Mesodermal cell (in vitro differentiated cells): ENCODE measurements around the gene NLN.

Experiments
- H3K27ac ChIP-seq: 2 replicates; pipeline ENCODE4 v1.7.0; 2013; ENCODE audit warnings: mild to moderate bottlenecking, low read depth, low read length, moderate library complexity; ENCODE audit not compliant: severe bottlenecking
- H3K36me3 ChIP-seq: 2 replicates; pipeline ENCODE4 v1.7.1; 2013; ENCODE audit warnings: mild to moderate bottlenecking, low read length, moderate library complexity; ENCODE audit not compliant: control insufficient read depth, insufficient read depth
- H3K4me1 ChIP-seq: one replicate; pipeline ENCODE4 v1.7.1; 2013; ENCODE audit warnings: mild to moderate bottlenecking, low read length; ENCODE audit not compliant: insufficient read depth, control insufficient read depth, poor library complexity, severe bottlenecking
- H3K4me3 ChIP-seq: 2 replicates; pipeline ENCODE4 v1.7.0; 2013; ENCODE audit warnings: low read length, control low read depth, mild to moderate bottlenecking; ENCODE audit not compliant: insufficient read depth, poor library complexity, severe bottlenecking; ENCODE audit errors: extremely low read depth
- H3K9me3 ChIP-seq: 2 replicates; pipeline ENCODE4 v1.7.1; 2013; ENCODE audit warnings: mild to moderate bottlenecking, low read length, moderate library complexity; ENCODE audit not compliant: control insufficient read depth
- WGBS, 2 experiments: methylation state at CpG; one replicate each; pipeline ENCODE4 v1.1.5; 2013; ENCODE audit warnings: missing lambda C conversion rate in 2 of 2; ENCODE audit not compliant: insufficient coverage in 2 of 2; 5-methylcytosine and 5-hydroxymethylcytosine counted together

The NLN gene

GRCh38 chr5:65758546-65759144 lies 36.6 kb downstream of the NLN start:
- H3K4me3 ChIP-seq = no peak overlapping the region
- H3K9me3 ChIP-seq = no peaks in the 10 kb centered on the region
- H3K36me3 ChIP-seq = peaks cover 21% of the 10 kb centered on the region
- H3K27ac ChIP-seq = no peak overlapping the region
- WGBS, 2 experiments = 96% methylated on average over 3 of the region's 4 CpGs; no CpG with 5 or more reads in 1 of the 2 experiments
- H3K4me1 ChIP-seq = no peaks in the 10 kb centered on the region

- Histone ChIP-seq H3K4me3 (no peak overlapping the region), H3K9me3 (no peaks in the 10 kb centered on the region), H3K36me3 (peaks cover 30% of the 10 kb centered on the region), H3K27ac (no peak overlapping the region), H3K4me1 (no peaks in the 10 kb centered on the region)
- 100% methylated on average over 1 to 2 of the region's 2 CpGs for whole genome bisulfite sequencing, 2 experiments
Observed at GRCh38 chr5:65760504-65761275, 38.7 kb downstream of the NLN start.

GRCh38 chr5:65762234-65762633 lies 40.2 kb downstream of the NLN start:
- peaks cover 44% of the 10 kb centered on the region for H3K36me3 ChIP-seq
- WGBS, 2 experiments = no CpG with 5 or more reads among the region's 1 CpG

GRCh38 chr5:65765582-65765981 lies 43.6 kb downstream of the NLN start:
- no peak overlapping the region for H3K4me3 ChIP-seq
- H3K9me3 ChIP-seq = peaks cover 3% of the 10 kb centered on the region
- 86 to 100% methylated on average over 1 of the region's 1 CpG for WGBS, 2 experiments
- no peaks in the 10 kb centered on the region for H3K4me1 ChIP-seq
- no peak overlapping the region for H3K27ac ChIP-seq
- H3K36me3 ChIP-seq = peaks cover 48% of the 10 kb centered on the region

More at GRCh38 chr5:65762234-65762633, 40.2 kb downstream of the NLN start:
- Histone ChIP-seq H3K27ac (no peak overlapping the region), H3K9me3 (peaks cover 3% of the 10 kb centered on the region), H3K4me1 (no peaks in the 10 kb centered on the region), H3K4me3 (no peak overlapping the region)

GRCh38 chr5:65766175-65766574 lies 44.2 kb downstream of the NLN start:
- Histone ChIP-seq H3K36me3 (peaks cover 48% of the 10 kb centered on the region), H3K9me3 (peaks cover 3% of the 10 kb centered on the region), H3K4me1 (no peaks in the 10 kb centered on the region), H3K4me3 (no peak overlapping the region), H3K27ac (no peak overlapping the region)
- WGBS, 2 experiments = no CpG with 5 or more reads among the region's 2 CpGs

DNA sequence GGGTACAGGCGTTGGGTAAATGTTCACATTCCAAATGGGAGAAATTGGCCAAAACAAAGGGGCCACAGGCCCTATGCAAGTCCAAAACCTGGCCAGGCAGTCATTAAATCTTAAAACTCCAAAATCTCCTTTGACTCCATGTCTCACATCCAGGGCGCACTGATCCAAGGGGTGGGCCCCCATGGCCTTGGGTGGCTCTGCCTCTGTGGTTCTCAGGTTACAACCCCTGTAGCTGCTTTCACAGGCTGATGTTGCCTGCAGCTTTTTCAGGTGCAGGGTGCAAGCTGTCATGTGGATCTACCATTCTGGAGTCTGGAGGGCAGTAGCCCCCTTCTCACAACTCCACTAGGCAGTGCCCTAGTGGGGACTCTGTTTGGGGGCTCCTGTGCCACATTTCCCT lies 44.8 kb downstream of the NLN start:
- Histone ChIP-seq H3K4me3 (no peak overlapping the region), H3K9me3 (peaks cover 3% of the 10 kb centered on the region), H3K4me1 (no peaks in the 10 kb centered on the region), H3K36me3 (peaks cover 48% of the 10 kb centered on the region), H3K27ac (no peak overlapping the region)
- 93 to 100% methylated on average over 1 to 2 of the region's 2 CpGs for WGBS, 2 experiments

- 91 to 100% methylated on average over 1 of the region's 1 CpG for WGBS, 2 experiments
Observed at GRCh38 chr5:65767565-65767964, 45.6 kb downstream of the NLN start.

DNA sequence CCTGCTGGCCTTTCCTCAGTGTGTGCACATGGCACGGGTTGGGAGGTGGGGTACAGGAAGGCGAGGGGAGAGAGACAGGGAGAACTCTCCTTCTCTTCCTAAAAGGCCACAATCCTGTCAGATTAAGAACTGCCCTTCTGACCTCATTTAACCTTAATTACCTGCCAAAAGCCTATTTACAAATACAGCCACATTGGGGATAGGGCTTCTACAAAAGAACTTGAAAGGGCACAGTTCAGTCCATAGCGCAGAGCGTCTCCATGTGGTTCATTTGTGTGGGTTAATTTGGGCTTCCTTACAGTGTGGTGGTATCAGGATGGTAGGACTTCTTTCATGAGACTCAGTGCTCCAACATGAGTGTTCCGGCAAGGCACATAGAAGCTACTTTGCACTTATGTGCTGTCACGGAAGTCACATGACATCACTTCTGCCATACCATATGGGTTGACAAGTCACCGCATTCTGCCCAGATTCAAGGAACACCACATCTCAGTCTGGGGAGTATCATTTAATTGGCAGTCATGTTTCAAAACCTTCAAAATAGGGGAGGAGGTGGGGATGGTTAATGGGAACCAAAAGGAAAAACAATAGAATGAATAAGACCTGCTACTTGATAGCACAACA lies 46.8 kb downstream of the NLN start:
- H3K36me3 ChIP-seq = peaks cover 45% of the 10 kb centered on the region
- H3K9me3 ChIP-seq = peaks cover 3% of the 10 kb centered on the region
- H3K27ac ChIP-seq = no peak overlapping the region
- H3K4me1 ChIP-seq = no peaks in the 10 kb centered on the region
- H3K4me3 ChIP-seq = no peak overlapping the region
- WGBS, 2 experiments = 98 to 100% methylated on average over 2 to 5 of the region's 7 CpGs

More at GRCh38 chr5:65767565-65767964, 45.6 kb downstream of the NLN start:
- H3K36me3 ChIP-seq = peaks cover 42% of the 10 kb centered on the region
- H3K4me1 ChIP-seq = no peaks in the 10 kb centered on the region
- peaks cover 3% of the 10 kb centered on the region for H3K9me3 ChIP-seq
- no peak overlapping the region for H3K4me3 ChIP-seq
- H3K27ac ChIP-seq = no peak overlapping the region

DNA sequence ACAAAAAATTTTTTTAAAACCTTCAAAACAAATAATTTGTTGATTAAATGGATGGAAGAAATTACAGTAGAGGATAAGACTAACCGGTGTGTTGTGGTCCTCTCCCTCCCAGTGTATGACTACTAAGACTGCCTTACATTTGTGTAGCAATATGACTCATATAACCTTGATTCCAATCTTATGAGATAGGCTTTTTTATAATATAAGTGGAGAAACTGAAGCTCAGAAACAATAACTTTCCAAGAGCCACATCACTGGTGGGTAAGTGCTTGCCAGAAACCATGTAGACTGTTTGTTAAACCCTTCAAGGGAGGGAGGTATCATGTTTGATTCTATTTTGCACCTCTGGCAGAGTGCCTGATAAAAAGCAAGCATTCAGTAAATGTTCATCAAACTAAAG lies 47.5 kb downstream of the NLN start:
- H3K27ac ChIP-seq = no peak overlapping the region
- no peaks in the 10 kb centered on the region for H3K4me1 ChIP-seq
- no peak overlapping the region for H3K4me3 ChIP-seq
- no CpG with 5 or more reads among the region's 1 CpG for WGBS, 2 experiments
- peaks cover 45% of the 10 kb centered on the region for H3K36me3 ChIP-seq
- H3K9me3 ChIP-seq = peaks cover 3% of the 10 kb centered on the region

DNA sequence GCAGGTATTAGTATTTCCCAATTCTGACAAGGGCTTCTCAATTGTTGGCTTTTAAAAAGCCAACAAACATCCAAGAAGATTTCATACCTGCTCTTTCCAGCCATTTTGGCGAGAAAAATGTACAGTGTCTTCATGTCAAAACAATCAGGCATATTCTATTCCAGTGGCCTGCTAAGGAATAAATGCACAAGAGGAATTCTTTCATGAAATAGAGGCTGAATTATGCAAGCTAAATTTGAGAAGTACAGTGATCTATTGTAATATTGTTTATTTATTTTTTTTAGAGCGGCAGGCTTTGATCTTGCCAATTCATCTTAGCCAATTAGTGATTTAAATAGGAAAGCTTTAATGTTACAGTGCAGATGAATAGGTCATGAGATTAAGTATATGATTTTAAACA lies 49.3 kb downstream of the NLN start:
- H3K27ac ChIP-seq = no peak overlapping the region
- WGBS, 2 experiments = 83% methylated on average over 1 of the region's 2 CpGs; no CpG with 5 or more reads in 1 of the 2 experiments
- no peaks in the 10 kb centered on the region for H3K9me3 ChIP-seq
- H3K36me3 ChIP-seq = peaks cover 36% of the 10 kb centered on the region
- H3K4me1 ChIP-seq = no peaks in the 10 kb centered on the region
- H3K4me3 ChIP-seq = no peak overlapping the region
